Peyer's patch (tissue), 4 donors: ENCODE measurements around the gene DLGAP4. TPM values are rescaled to one million over a fixed set of nuclear protein-coding genes. Genes with fewer than 3 reads are reported as not detected.
A peak's percentile ranks its signal among the peaks of the same experiment; 100 is the strongest.

Source experiments
- DNase-seq, 3 donors: peaks; one replicate each; pipeline ENCODE4 v3.0.0-alpha.2; 2017 to 2019
- H3K27ac ChIP-seq, 4 donors: fragments of 200-600 bp; sonication (generic); one replicate each; pipeline ENCODE4 v1.5.1; 2016 to 2019
- H3K27me3 ChIP-seq, 2 donors: fragments of 200-600 bp; sonication (generic); one replicate each; pipeline ENCODE4 v1.5.1; 2019
- H3K36me3 ChIP-seq, 3 donors: fragments of 200-600 bp; sonication (generic); one replicate each; pipeline ENCODE4 v1.5.1; 2016 to 2019
- H3K4me1 ChIP-seq, 4 donors: fragments of 200-600 bp; sonication (generic); one replicate each; pipeline ENCODE4 v1.5.1; 2016 to 2019
- H3K4me3 ChIP-seq, 4 donors: fragments of 200-600 bp; sonication (generic); 1 replicate in 3 of 4; 2 replicates in 1 of 4; pipeline ENCODE4 v1.5.1; 2016 to 2019; ENCODE audit warnings: mild to moderate bottlenecking in 1 of 4
- H3K9me3 ChIP-seq, 4 donors: fragments of 200-600 bp; sonication (generic); one replicate each; pipeline ENCODE4 v1.5.1; 2016 to 2019; ENCODE audit warnings: mild to moderate bottlenecking in 1 of 4
- CTCF ChIP-seq, 6 experiments: fragments of 450-650 bp in 4 of 6; fragments of 200-600 bp in 2 of 6; sonication (generic) in 1 of 6; IDR thresholded peaks; one replicate each; pipeline ENCODE4 v1.5.1; 2017 to 2019; ENCODE audit warnings: antibody characterized with exemption in 6 of 6, mild to moderate bottlenecking in 3 of 6, moderate library complexity in 1 of 6
- POLR2A ChIP-seq, 2 donors: fragments of 450-650 bp; IDR thresholded peaks; one replicate each; pipeline ENCODE4 v1.5.1; 2017; ENCODE audit warnings: antibody characterized with exemption in 2 of 2, mild to moderate bottlenecking in 2 of 2, moderate library complexity in 2 of 2
- total RNA-seq, 4 donors: library from RNA; depleted of rRNA; stranded (reverse); fragments of >200 nt; gene quantifications; one replicate each; pipeline ENCODE4 v1.1.0, GENCODE V29; 2016

DLGAP4 gene
- total RNA-seq, 4 donors from 2014 or later, result 44.5 to 70.1 (median 59.0) TPM

DNA sequence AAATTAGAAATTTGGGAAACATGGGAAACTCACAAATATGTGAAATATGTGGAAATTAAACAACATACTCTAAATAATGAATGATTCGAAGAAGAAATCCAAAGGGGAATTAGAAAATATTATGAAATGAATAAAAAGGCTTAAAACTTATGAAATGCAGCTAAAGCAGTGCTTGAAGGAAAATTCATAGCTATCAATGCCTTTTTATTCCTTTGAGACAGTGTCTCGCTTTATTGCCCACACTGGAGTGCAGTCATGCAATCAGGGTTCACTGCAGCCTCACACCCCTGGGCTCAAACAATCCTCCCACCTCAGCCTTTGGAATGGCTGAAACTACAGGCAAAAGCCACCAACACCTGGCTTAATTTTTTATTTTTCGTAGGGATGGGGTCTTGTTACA is 259.4 kb downstream of the DLGAP4 start:
- no peak for DNase-seq
- no peak overlapping the region for H3K4me3 ChIP-seq
- no peaks in the 10 kb centered on the region for H3K27me3 ChIP-seq
- H3K36me3 ChIP-seq, result no peaks in the 10 kb centered on the region
- H3K27ac ChIP-seq, result no peak overlapping the region
- TF ChIP-seq POLR2A (IDR thresholded peaks at IDR 0.05) (no peak), CTCF (IDR thresholded peaks at IDR 0.05) (no peak)
- no peaks in the 10 kb centered on the region for H3K4me1 ChIP-seq
- H3K9me3 ChIP-seq, result no peaks in the 10 kb centered on the region

- Histone ChIP-seq H3K36me3 (no peaks in the 10 kb centered on the region), H3K27me3 (no peaks in the 10 kb centered on the region), H3K4me1 (peaks cover 0 to 15% (median 3%) of the 10 kb centered on the region in 4 donors), H3K27ac (no peak overlapping the region), H3K9me3 (peaks cover 0 to 4% (median 0%) of the 10 kb centered on the region in 4 donors), H3K4me3 (no peak overlapping the region)
- TF ChIP-seq POLR2A (IDR thresholded peaks at IDR 0.05) (no peak), CTCF (IDR thresholded peaks at IDR 0.05) (no peak)
- DNase-seq, result no peak
Measured at GRCh38 chr20:36569847-36570429, 263.8 kb downstream of the DLGAP4 start.

DNA sequence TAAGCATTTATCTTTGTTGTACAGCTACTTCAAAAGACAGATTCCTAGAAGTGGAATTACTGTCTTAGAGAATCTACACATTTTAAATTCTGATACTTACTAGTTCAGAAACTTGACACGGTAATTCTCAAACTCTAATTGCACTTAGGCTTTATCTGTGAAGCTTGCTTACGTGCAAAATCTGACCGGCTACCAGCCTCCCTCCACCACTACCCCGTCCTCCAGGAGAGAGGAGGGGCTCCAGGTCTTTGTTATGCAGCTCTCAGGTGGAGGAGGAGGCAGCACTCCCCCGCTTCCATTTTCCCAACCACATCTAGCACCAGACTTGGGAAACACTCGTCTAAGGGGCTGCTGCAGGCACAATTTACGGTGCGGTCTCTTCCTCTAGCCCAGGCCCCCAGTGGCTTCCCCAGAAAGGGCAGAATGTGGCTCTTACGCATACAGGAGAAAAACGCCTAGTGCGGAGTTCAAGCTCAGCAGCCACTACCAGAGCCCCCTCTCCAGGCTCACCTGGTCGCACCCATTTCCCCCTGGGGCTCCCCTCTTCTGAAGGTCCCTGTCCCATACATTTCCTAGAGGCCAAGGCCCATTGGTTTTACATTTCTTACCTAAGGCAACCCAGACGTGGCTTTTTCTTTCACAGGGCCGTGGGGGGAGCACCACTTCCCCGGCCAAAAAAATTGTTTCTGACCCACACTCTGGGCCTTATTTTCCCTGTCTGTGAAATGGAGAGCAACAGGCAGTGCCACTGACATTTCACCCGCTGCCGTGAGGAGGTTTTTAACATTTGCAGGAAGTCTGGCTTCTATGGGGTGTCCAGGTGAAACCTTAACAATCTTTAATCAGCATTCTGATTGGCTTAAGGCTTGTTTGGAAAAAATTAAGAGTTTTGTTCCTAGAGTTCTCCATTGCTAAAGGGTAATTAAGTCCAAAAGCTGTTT is 265.7 kb downstream of the DLGAP4 start:
- DNase-seq, result no peak
- H3K27me3 ChIP-seq, result no peaks in the 10 kb centered on the region
- H3K27ac ChIP-seq, result peak overlapping the region; percentile 88 to 99 (median 96)
- no peak overlapping the region for H3K4me3 ChIP-seq
- peaks cover 0 to 4% (median 0%) of the 10 kb centered on the region in 4 donors for H3K9me3 ChIP-seq
- TF ChIP-seq CTCF (IDR thresholded peaks at IDR 0.05) (no peak), POLR2A (IDR thresholded peaks at IDR 0.05) (no peak)
- no peaks in the 10 kb centered on the region for H3K36me3 ChIP-seq
- peaks cover 0 to 30% (median 5%) of the 10 kb centered on the region in 4 donors for H3K4me1 ChIP-seq

DNA sequence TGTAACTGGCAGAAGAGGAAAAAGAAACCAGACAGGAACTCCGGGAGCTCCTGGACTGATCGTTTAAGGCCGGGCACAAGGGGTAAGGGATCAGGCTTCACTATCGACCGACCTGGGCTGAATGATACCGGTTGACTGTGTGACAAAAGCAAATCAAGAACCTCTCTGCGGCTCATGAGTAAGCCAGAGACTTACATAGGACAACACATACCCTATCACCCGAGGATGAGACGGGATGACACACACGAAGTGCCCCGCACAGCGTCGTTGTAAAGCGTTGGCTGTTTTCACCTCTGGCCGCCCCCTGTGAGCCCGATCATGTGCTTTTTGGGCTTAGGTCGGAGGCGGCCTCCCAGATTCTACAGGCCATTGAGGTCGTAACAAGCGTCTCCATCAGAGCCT is 266.6 kb downstream of the DLGAP4 start:
- TF ChIP-seq CTCF (IDR thresholded peaks at IDR 0.05) (no peak), POLR2A (IDR thresholded peaks at IDR 0.05) (no peak)
- peaks cover 0 to 30% (median 5%) of the 10 kb centered on the region in 4 donors for H3K4me1 ChIP-seq
- H3K27ac ChIP-seq, result peak overlapping the region; percentile 88 to 99 (median 96)
- H3K4me3 ChIP-seq, result peak overlapping the region; percentile 65 to 94 (median 88)
- H3K9me3 ChIP-seq, result peaks cover 0 to 4% (median 0%) of the 10 kb centered on the region in 4 donors
- no peaks in the 10 kb centered on the region for H3K36me3 ChIP-seq
- H3K27me3 ChIP-seq, result no peaks in the 10 kb centered on the region
- peak in 2 of 3 donors; percentile 39 to 67 for DNase-seq

GRCh38 chr20:36573103-36573797 is 267.1 kb downstream of the DLGAP4 start, which contains the start of gene TGIF2:
TGIF2 (plus strand) TSS chr20:36573597; CDS start chr20:36578775, 5,178 bp downstream.
- Histone ChIP-seq H3K9me3 (peaks cover 0 to 4% (median 0%) of the 10 kb centered on the region in 4 donors), H3K27ac (peak within 1 kb of the TSS; percentile 88 to 99 (median 96)), H3K4me3 (peak within 1 kb of the TSS; percentile 65 to 94 (median 88)), H3K27me3 (no peaks in the 10 kb centered on the region), H3K36me3 (no peaks in the 10 kb centered on the region), H3K4me1 (peaks cover 0 to 30% (median 5%) of the 10 kb centered on the region in 4 donors)
- no peak for TF ChIP-seq CTCF (IDR thresholded peaks at IDR 0.05)
- TF ChIP-seq POLR2A (IDR thresholded peaks at IDR 0.05), result no peak
- DNase-seq, result peak; percentile 82 to 94 (median 91)
